Activated CD4-positive, alpha-beta T cell treated with anti-CD3 and anti-CD28 coated beads, Interleukin-2, amount 10 ng/mL, durations not matched to agents 7 days and 5 days (primary cell): ENCODE results near the gene CDH18. TPM values are rescaled to one million over a fixed set of nuclear protein-coding genes. Genes with fewer than 3 reads are reported as not detected.

ENCODE experiments used
- CTCF ChIA-PET: fragments of 350-600 bp; sonication (Branson Sonifier 250); formaldehyde crosslinking; loops from one replicate; lab custom pipeline; 2021; ENCODE audit warnings: antibody characterized with exemption; lab: Charles Lee
- POLR2A ChIA-PET: fragments of 350-600 bp; sonication (Branson Sonifier 250); formaldehyde crosslinking; loops from one replicate; lab custom pipeline; 2021; ENCODE audit warnings: antibody characterized with exemption; lab: Charles Lee
- DNase-seq: peaks from one replicate; pipeline ENCODE4 v3.0.0-alpha.2; 2020
- H3K27ac Mint-ChIP-seq: one replicate; pipeline ENCODE4 v1.8.0; 2021; ENCODE audit warnings: mild to moderate bottlenecking, moderate library complexity, mixed read lengths
- H3K27me3 Mint-ChIP-seq: one replicate; pipeline ENCODE4 v1.8.0; 2021; ENCODE audit warnings: mixed read lengths
- H3K36me3 Mint-ChIP-seq: one replicate; pipeline ENCODE4 v1.8.0; 2021; ENCODE audit warnings: low read depth, mixed read lengths
- H3K4me1 Mint-ChIP-seq: one replicate; pipeline ENCODE4 v1.8.0; 2021; ENCODE audit warnings: mixed read lengths
- H3K4me3 Mint-ChIP-seq: one replicate; pipeline ENCODE4 v1.8.0; 2021; ENCODE audit warnings: mild to moderate bottlenecking, moderate library complexity, mixed read lengths
- H3K9me3 Mint-ChIP-seq: one replicate; pipeline ENCODE4 v1.8.0; 2021; ENCODE audit warnings: mixed read lengths
- total RNA-seq, 2 experiments: library from RNA; stranded (reverse); gene quantifications; one replicate each; pipeline ENCODE4 v1.2.3, GENCODE V29; 2021

The CDH18 gene
- total RNA-seq, 2 experiments from 2014 or later, result not detected

DNA sequence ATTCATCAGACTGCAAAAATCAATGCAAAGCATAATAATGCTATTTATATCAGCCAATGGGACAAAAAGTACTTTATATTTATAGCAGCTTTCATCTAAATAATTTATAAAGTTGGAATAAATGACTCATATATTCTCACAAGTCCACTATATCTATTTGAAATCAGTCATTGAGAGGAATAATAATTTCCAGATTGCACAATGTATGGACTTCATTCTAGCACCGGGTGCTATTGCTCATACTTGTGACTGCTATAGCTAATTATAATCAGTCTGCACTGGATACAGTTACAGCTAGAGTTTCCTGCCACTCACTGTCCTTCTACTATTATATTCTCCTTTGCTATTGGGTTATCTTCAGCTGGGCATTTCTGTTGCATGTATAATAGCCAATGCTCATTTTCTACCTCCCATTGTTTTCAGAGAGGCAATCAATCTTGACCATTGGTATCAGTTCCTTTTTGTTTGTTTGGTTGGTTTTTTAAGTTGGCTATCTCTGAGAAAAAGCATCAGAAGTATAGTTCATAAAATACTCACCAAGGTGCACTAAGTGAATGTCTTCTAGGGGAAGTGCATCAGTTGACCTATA is 1.9 kb downstream of the CDH18 start:
- ChIA-PET POLR2A (no interaction called here), CTCF (no interaction called here)
- no peak overlapping the region for H3K27ac Mint-ChIP-seq
- no peaks in the 10 kb centered on the region for H3K27me3 Mint-ChIP-seq
- H3K4me3 Mint-ChIP-seq, result no peak overlapping the region
- no peaks in the 10 kb centered on the region for H3K36me3 Mint-ChIP-seq
- DNase-seq, result no peak
- H3K4me1 Mint-ChIP-seq, result no peaks in the 10 kb centered on the region
- peaks cover 8% of the 10 kb centered on the region for H3K9me3 Mint-ChIP-seq

DNA sequence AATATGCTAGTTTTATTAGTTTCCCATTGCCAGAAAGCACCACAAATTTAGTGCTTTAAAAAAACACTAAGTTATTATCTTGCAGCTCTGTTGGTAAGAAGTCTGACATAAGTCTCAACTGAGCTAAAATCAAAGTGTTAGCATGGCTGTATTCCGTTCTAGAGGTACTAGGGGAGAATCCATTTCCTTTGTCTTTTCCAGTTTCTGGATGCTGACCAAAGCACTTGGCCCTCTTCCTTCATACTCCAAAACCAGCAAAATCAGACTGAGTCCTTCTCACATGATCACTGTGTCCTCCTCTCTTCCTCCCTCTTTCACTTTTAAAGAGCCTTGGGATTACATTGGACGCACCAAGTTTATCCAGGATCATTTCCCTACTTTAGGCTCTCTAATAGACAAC is 9.5 kb downstream of the CDH18 start:
- POLR2A ChIA-PET, result no interaction called here
- no peaks in the 10 kb centered on the region for H3K27me3 Mint-ChIP-seq
- no peak overlapping the region for H3K4me3 Mint-ChIP-seq
- no peak for DNase-seq
- CTCF ChIA-PET, result no interaction called here
- H3K36me3 Mint-ChIP-seq, result no peaks in the 10 kb centered on the region
- peaks cover 14% of the 10 kb centered on the region for H3K9me3 Mint-ChIP-seq
- no peaks in the 10 kb centered on the region for H3K4me1 Mint-ChIP-seq
- no peak overlapping the region for H3K27ac Mint-ChIP-seq

DNA sequence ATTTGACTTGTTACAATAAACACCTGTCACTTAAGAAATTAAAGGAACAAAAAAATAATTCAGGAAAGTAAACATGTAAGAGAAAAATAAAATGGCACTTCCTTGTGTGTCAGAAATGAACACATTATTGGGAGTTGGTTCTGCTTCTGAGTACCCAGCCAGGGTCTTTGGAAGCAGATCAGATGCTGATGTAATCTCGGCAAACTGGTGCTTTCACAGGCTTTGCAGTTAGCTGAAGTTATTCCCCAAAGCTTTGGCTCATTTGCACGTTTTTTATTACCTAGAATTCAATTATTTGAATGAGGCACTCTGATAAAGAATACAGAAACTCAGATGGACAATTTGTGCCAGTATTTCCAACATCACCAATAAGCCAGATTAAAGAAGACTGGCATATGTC is 10.9 kb downstream of the CDH18 start:
- H3K4me3 Mint-ChIP-seq, result no peak overlapping the region
- H3K9me3 Mint-ChIP-seq, result peaks cover 17% of the 10 kb centered on the region
- DNase-seq, result no peak
- H3K36me3 Mint-ChIP-seq, result no peaks in the 10 kb centered on the region
- H3K27ac Mint-ChIP-seq, result no peak overlapping the region
- ChIA-PET CTCF (no interaction called here), POLR2A (no interaction called here)
- H3K4me1 Mint-ChIP-seq, result no peaks in the 10 kb centered on the region
- H3K27me3 Mint-ChIP-seq, result no peaks in the 10 kb centered on the region

DNA sequence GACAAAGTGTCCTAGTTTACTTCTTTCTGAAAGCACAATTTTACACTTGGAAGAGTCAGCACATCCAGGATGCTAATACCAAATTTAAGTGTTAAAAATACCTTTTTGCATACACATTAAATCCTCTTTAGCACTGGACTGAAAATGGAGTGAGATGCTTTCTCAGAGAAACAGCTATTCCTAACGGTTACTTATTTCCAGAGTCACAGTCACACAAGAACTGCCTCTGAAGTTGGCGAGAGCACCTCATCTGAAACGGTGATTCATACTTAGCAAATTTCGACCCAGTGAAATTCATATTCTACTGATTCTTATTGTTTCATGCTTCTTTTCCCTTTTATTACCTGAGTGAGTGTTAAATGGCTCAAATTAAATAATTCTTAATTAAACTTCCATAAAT is 12.2 kb downstream of the CDH18 start:
- ChIA-PET CTCF (no interaction called here), POLR2A (no interaction called here)
- no peaks in the 10 kb centered on the region for H3K36me3 Mint-ChIP-seq
- DNase-seq, result no peak
- no peaks in the 10 kb centered on the region for H3K4me1 Mint-ChIP-seq
- H3K27me3 Mint-ChIP-seq, result no peaks in the 10 kb centered on the region
- peaks cover 18% of the 10 kb centered on the region for H3K9me3 Mint-ChIP-seq
- H3K4me3 Mint-ChIP-seq, result no peak overlapping the region
- H3K27ac Mint-ChIP-seq, result no peak overlapping the region

DNA sequence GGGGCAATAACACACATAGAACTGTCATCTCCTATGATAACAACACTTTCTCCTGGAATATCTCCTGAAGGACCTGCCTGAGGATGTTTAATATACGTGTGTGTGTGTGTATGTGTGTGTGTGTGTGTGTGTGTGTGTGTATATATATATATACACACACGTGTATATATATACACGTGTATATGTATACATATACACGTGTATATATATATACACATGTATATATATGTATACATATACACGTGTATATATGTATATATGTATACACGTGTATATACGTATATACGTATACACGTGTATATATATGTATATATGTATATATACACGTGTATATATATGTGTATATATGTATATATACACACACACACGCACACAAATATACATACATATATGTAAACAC is 27.5 kb downstream of the CDH18 start:
- no peak overlapping the region for H3K4me3 Mint-ChIP-seq
- POLR2A ChIA-PET, result no interaction called here
- H3K27me3 Mint-ChIP-seq, result no peaks in the 10 kb centered on the region

DNA sequence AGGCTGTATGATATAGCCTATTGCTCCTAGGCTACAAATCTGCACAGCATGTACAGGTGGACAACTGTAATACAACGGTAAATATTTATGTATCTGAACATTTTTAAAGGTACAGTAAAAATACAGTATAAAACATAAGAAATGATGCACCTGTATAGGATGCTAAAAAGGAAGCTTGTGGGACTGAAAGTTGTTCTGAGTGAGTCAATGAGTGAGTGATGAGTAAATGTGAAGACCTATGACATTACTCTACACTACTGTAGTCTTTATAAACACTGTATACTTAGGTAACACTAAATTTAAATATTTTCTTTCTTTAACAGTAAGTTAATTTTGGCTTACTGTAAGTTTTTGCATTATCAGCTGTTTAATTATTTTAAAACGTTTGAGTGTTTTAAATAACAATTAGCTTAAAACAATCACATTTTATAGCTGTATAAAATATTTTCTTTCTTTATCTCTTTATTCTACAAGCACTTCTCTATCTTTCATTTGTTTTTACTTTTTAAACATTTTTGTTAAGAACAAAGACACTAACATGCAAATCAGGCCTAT is 28.1 kb downstream of the CDH18 start:
- Mint-ChIP-seq H3K4me1 (no peaks in the 10 kb centered on the region), H3K36me3 (no peaks in the 10 kb centered on the region), H3K4me3 (no peak overlapping the region), H3K9me3 (peaks cover 7% of the 10 kb centered on the region), H3K27ac (no peak overlapping the region), H3K27me3 (no peaks in the 10 kb centered on the region)
- ChIA-PET CTCF (no interaction called here), POLR2A (no interaction called here)
- no peak for DNase-seq

More for the DNA sequence above, 27.5 kb downstream of the CDH18 start:
- no peak for DNase-seq
- Mint-ChIP-seq H3K36me3 (no peaks in the 10 kb centered on the region), H3K9me3 (peaks cover 7% of the 10 kb centered on the region), H3K4me1 (no peaks in the 10 kb centered on the region), H3K27ac (no peak overlapping the region)
- CTCF ChIA-PET, result no interaction called here

DNA sequence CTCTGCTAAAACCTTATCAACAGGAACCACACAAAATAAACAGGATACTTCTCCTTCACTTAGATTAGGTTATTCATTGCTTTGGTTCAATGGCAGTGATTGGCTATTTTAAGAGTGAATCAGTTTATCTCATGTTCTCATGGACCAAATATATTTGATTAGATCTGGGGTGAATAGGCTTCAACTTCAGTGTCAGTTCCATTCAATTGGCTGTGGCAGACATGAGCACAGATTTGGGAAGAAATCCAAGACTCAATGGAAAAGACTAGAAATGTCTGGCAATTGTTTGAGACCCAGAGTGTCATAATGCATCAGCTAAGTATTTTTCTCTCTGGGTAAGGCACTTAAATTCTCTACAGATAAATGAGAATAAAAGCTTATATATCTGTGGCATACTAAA is 37.1 kb downstream of the CDH18 start:
- H3K9me3 Mint-ChIP-seq, result peaks cover 2% of the 10 kb centered on the region
- CTCF ChIA-PET, result no interaction called here
- no peaks in the 10 kb centered on the region for H3K36me3 Mint-ChIP-seq
- no peak overlapping the region for H3K27ac Mint-ChIP-seq
- no peaks in the 10 kb centered on the region for H3K4me1 Mint-ChIP-seq
- no peak overlapping the region for H3K4me3 Mint-ChIP-seq
- POLR2A ChIA-PET, result no interaction called here
- no peak for DNase-seq
- H3K27me3 Mint-ChIP-seq, result no peaks in the 10 kb centered on the region

DNA sequence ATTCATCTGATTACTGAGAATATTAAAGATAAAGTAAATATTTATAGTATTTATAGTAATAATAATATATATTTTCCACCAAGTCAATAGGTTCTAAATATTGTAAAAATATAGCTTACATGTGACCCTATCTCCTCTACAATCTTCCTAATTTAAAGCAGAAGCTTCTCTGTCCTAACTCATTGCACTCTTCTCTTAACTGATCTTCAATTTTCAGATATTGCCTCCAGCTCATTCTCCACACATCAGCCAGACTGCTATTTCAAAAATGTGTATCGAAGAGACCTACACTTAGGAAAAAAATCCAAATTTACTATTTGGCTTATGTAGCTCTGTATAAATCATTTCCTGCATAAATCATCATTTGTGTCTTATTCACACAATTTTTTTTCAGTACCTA is 47.8 kb downstream of the CDH18 start:
- Mint-ChIP-seq H3K4me3 (no peak overlapping the region), H3K36me3 (no peaks in the 10 kb centered on the region), H3K27me3 (no peaks in the 10 kb centered on the region), H3K4me1 (no peaks in the 10 kb centered on the region), H3K27ac (no peak overlapping the region), H3K9me3 (peaks cover 6% of the 10 kb centered on the region)
- no peak for DNase-seq
- ChIA-PET CTCF (no interaction called here), POLR2A (no interaction called here)

DNA sequence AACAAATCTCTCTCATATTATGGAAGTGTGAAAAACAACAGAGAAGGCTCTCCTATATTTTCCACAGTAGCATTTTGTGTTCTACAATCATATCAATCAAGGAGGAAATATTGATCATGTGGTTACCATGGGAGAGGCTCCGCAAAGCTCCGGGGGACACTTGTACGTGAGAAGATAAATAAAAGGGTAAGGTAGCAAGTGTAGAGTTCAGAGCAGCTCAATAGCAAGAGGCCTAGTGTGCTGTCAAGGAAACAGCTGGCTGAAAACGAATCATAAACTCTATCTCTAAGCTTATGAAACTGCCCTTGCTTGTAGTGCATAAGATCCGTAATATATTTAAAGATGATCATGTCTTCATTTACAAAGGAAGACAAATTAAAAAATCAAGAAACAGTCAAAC is 57.5 kb downstream of the CDH18 start:
- Mint-ChIP-seq H3K27ac (no peak overlapping the region), H3K9me3 (peaks cover 3% of the 10 kb centered on the region), H3K27me3 (no peaks in the 10 kb centered on the region), H3K36me3 (no peaks in the 10 kb centered on the region), H3K4me3 (no peak overlapping the region), H3K4me1 (no peaks in the 10 kb centered on the region)
- POLR2A ChIA-PET, result no interaction called here
- CTCF ChIA-PET, result no interaction called here
- DNase-seq, result no peak

DNA sequence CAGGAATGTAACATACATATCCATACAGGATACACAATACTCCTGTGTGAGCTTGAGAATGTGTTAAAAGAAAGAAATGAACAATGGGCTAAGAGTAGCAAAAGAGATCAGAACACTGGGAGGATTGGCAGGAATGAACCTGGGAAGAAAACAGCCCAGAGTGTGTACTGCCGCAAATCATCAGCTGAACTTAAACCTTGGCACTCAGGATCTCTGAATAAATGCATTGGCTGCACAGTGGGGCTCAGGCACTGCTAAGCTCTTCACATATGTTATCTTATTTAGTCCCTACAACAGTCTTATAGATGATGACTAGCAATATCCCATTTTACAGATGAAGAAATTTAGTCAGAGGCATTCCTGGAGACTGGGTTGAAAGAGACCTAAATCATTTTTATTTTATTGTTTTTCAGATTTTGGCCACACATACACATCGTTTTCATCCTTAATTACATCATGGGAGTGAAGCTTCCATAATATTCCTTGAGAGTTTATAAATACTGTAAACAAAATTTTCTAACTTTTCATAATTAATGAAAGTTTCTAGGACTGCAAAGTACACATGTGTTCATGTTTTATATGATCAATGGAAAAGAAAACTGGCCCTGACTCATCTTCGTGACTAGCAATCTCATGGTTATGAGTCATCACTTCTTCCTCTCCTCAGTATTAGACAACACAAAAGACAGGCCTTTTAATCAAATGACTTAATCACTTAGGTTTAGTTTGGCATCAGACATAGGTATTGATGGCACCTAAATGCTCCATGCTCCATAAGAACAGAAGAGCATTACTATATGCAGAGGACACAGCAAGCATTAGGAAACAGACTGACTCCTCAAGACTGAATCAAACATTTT is 59.2 kb downstream of the CDH18 start:
- Mint-ChIP-seq H3K27ac (no peak overlapping the region), H3K27me3 (no peaks in the 10 kb centered on the region), H3K9me3 (peaks cover 3% of the 10 kb centered on the region), H3K4me3 (no peak overlapping the region), H3K36me3 (no peaks in the 10 kb centered on the region), H3K4me1 (no peaks in the 10 kb centered on the region)
- ChIA-PET CTCF (no interaction called here), POLR2A (no interaction called here)
- no peak for DNase-seq

DNA sequence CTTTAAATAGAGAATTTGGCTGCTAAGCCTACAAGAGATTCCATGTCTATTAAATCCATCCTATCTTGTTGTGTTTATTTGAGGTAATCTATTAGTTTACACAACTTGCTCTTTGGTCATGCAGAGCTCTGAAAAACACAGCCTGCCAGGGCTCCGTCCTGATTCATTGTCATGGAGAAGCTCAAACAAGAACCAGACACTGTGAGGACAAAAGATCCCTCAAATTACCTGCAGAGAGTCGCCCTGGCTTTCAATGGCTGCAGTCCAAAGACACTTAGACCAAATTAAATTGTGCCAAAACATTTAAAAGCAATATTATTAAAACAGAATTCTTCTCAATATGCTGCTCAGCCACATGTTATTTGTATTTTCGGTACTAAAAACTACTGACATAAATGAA is 60.1 kb downstream of the CDH18 start:
- no peaks in the 10 kb centered on the region for H3K27me3 Mint-ChIP-seq
- no peak overlapping the region for H3K4me3 Mint-ChIP-seq
- H3K27ac Mint-ChIP-seq, result no peak overlapping the region
- DNase-seq, result no peak
- ChIA-PET POLR2A (no interaction called here), CTCF (no interaction called here)
- peaks cover 3% of the 10 kb centered on the region for H3K9me3 Mint-ChIP-seq
- H3K4me1 Mint-ChIP-seq, result no peaks in the 10 kb centered on the region
- no peaks in the 10 kb centered on the region for H3K36me3 Mint-ChIP-seq

DNA sequence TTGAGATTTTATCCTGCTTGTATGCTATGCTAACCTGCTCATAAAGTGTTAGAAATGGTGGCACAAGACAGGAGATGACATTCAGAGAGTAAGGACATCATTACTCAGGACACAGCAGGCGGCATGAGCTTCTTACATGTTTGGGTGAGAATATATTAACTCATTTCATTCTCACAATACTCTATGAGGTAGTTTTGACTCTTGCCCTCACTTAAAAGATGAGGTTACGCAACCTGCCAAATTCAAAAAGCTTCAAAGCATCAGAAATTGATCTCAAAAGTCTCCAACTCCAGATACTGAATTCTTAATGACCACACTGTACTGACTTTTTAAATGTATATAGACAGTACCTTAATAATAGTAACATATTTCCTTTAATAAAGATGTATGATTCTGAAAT is 60.8 kb downstream of the CDH18 start:
- ChIA-PET POLR2A (no interaction called here), CTCF (no interaction called here)
- no peak overlapping the region for H3K4me3 Mint-ChIP-seq
- H3K27me3 Mint-ChIP-seq, result no peaks in the 10 kb centered on the region
- no peak overlapping the region for H3K27ac Mint-ChIP-seq
- H3K36me3 Mint-ChIP-seq, result no peaks in the 10 kb centered on the region
- no peak for DNase-seq
- no peaks in the 10 kb centered on the region for H3K4me1 Mint-ChIP-seq
- peaks cover 3% of the 10 kb centered on the region for H3K9me3 Mint-ChIP-seq

DNA sequence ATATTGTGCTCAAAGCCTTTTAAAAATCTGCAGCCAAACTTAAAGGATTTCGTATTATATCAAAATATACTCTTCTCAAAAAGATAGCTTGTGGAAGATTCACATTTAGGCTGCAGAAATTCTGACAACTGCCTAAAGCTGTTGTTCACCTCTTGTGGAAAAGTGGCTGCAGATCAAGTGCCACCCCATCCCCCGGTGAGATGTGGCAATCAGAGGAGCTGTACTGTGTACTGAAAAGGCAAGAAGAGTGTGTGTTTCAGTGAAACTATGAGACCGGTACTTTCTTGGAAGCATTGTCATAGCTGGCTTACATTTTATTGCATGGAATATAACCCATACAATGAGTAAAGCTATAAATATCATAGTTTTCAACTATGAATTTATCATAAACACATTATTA is 64.3 kb downstream of the CDH18 start:
- ChIA-PET POLR2A (no interaction called here), CTCF (no interaction called here)
- Mint-ChIP-seq H3K27me3 (no peaks in the 10 kb centered on the region), H3K27ac (no peak overlapping the region), H3K36me3 (no peaks in the 10 kb centered on the region), H3K9me3 (no peaks in the 10 kb centered on the region), H3K4me1 (no peaks in the 10 kb centered on the region), H3K4me3 (no peak overlapping the region)
- DNase-seq, result no peak
